Panc1 (cell line): Measurements from ENCODE around the gene CHPT1.

Experiments used
- POLR2AphosphoS5 ChIP-seq: IDR thresholded peaks from 2 replicates; pipeline ENCODE4 v1.6.1; 2012; ENCODE audit warnings: mild to moderate bottlenecking, low read depth, low read length, moderate library complexity
- SIN3A ChIP-seq: IDR thresholded peaks from 2 replicates; pipeline ENCODE4 v1.6.1; 2012; ENCODE audit warnings: low read depth, mild to moderate bottlenecking, low read length, moderate library complexity, borderline replicate concordance; ENCODE audit not compliant: insufficient read depth
- TCF7L2 ChIP-seq: IDR thresholded peaks from 2 replicates; pipeline ENCODE4 v1.6.1; 2011; ENCODE audit warnings: mild to moderate bottlenecking, low read depth, low read length, inconsistent platforms
- TF ChIP-seq, protein P1 (sequence below): fragments of 450-650 bp; IDR thresholded peaks from 2 replicates; pipeline ENCODE4 v1.5.1; 2017; ENCODE audit warnings: mild to moderate bottlenecking
- TF ChIP-seq, protein P2 (sequence below), 2 experiments: IDR thresholded peaks; 2 replicates each; pipeline ENCODE4 v1.6.1; 2011 to 2012; ENCODE audit warnings: low read depth in 2 of 2, control low read depth in 1 of 2, low read length in 1 of 2, mild to moderate bottlenecking in 1 of 2, moderate library complexity in 1 of 2; ENCODE audit not compliant: insufficient read depth in 1 of 2

DNA sequence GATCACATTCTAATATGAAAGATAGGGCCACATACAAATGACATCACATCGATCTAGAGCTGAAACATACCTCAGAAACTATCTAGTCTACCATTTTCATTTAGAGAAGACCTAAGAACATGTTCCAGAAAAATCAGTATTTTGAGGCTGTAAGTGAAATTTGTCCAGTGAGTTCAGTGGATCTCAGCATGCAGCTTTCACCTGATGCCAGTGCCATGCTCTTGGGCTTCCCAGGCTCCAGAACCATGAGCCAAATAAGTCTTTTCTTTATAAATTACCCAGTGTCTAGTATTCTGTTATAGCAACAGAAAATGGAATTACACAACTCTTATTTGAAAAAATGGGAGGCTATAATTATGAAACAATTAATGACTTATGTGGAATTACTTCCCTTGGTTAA is 9.0 kb downstream of the CHPT1 start:
- TF ChIP-seq, protein P1, sequence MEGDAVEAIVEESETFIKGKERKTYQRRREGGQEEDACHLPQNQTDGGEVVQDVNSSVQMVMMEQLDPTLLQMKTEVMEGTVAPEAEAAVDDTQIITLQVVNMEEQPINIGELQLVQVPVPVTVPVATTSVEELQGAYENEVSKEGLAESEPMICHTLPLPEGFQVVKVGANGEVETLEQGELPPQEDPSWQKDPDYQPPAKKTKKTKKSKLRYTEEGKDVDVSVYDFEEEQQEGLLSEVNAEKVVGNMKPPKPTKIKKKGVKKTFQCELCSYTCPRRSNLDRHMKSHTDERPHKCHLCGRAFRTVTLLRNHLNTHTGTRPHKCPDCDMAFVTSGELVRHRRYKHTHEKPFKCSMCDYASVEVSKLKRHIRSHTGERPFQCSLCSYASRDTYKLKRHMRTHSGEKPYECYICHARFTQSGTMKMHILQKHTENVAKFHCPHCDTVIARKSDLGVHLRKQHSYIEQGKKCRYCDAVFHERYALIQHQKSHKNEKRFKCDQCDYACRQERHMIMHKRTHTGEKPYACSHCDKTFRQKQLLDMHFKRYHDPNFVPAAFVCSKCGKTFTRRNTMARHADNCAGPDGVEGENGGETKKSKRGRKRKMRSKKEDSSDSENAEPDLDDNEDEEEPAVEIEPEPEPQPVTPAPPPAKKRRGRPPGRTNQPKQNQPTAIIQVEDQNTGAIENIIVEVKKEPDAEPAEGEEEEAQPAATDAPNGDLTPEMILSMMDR, result no peak
- TF ChIP-seq, protein P2, sequence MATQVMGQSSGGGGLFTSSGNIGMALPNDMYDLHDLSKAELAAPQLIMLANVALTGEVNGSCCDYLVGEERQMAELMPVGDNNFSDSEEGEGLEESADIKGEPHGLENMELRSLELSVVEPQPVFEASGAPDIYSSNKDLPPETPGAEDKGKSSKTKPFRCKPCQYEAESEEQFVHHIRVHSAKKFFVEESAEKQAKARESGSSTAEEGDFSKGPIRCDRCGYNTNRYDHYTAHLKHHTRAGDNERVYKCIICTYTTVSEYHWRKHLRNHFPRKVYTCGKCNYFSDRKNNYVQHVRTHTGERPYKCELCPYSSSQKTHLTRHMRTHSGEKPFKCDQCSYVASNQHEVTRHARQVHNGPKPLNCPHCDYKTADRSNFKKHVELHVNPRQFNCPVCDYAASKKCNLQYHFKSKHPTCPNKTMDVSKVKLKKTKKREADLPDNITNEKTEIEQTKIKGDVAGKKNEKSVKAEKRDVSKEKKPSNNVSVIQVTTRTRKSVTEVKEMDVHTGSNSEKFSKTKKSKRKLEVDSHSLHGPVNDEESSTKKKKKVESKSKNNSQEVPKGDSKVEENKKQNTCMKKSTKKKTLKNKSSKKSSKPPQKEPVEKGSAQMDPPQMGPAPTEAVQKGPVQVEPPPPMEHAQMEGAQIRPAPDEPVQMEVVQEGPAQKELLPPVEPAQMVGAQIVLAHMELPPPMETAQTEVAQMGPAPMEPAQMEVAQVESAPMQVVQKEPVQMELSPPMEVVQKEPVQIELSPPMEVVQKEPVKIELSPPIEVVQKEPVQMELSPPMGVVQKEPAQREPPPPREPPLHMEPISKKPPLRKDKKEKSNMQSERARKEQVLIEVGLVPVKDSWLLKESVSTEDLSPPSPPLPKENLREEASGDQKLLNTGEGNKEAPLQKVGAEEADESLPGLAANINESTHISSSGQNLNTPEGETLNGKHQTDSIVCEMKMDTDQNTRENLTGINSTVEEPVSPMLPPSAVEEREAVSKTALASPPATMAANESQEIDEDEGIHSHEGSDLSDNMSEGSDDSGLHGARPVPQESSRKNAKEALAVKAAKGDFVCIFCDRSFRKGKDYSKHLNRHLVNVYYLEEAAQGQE (IDR thresholded peaks at IDR 0.05; ENCODE audit: insufficient read depth in 1 of 2, low read depth in 2 of 2, low read length in 1 of 2), result no peak
- TF ChIP-seq POLR2AphosphoS5 (no peak), SIN3A (no peak), TCF7L2 (no peak)
